GM18907 (cell line): ENCODE results near the gene RO60.
"Not testable (repeated sequence)": the region's sequence is repeated elsewhere in the genome, so short reads cannot be mapped to it uniquely, and the experiment has no call there.

ENCODE experiments used
- ATAC-seq: cut with Tn5 transposase; IDR thresholded peaks from one replicate; pipeline ENCODE4 v1.9.1; 2021; ENCODE audit warnings: mild to moderate bottlenecking, moderate library complexity; ENCODE audit not compliant: unreplicated experiment

Gene RO60

GRCh38 chr1:193059282-193060114, at the start of gene RO60, which contains the start of gene UCHL5:
TSS of gene RO60 (plus strand) at chr1:193059612. CDS start at chr1:193069055, 9,443 bp downstream.
TSS of gene UCHL5 (minus strand) at chr1:193059360. CDS start at chr1:193059260, 100 bp downstream.
- ATAC-seq: peak; percentile 97

DNA sequence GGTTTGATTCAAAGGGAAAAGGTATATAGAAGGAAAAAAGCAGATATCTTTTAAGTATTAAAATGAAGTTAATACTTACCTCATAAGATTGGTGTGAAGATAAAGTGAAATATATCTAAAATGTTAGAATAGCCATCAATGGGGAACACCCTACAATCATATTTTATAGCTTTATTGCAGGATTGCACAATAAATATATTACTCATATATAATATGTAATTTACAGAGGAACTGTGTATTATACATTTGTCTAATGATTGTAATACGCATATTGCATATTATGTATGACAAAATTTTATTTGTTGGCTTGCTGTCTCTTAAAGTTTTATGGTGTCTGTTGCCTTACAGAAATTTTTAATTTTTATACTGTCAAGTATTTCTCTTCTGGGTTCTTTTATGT, 48.0 kb upstream of the RO60 start:
- ATAC-seq: no peak

DNA sequence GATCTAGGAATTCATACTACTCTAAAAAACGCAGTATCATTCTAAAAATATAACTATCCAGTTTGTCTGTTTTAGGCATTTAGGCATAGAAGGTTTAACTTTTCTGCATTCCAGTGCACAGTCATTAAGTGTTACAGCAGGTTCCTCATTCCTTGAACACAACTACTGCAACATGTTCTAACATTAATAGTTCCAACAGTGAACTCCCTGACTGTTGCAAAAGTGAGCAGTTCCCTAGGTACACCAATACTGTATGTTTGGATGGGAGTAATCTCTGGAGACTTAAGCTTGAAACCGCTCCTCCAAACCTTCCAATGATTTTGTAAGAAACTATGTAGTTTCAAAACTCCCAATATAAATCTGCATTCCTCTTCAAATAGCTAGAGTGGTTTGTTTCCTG, 46.4 kb upstream of the RO60 start:
- no peak for ATAC-seq

- ATAC-seq: no peak
Observed at GRCh38 chr1:193013707-193014106, 45.7 kb upstream of the RO60 start.

GRCh38 chr1:193014400-193014799, 45.0 kb upstream of the RO60 start:
- no peak for ATAC-seq

DNA sequence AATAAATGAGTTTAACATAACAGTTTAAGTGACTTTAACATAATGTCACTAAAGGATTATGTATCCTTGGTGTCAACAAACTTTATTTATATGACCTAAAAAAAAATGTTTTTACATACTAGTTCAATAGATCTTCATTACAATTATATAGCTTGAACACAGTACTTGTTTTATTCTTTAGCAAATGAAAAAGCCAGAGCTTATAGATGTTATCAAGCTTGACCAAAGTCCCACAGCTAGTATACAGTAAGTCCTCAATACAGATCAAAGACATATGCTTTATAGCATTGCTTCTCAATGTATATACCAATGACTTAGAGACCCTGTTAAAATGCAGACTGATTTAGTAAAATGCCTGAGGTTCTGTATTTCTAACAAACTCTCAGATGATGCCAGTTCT, 42.6 kb upstream of the RO60 start:
- ATAC-seq: no peak

GRCh38 chr1:193019442-193020026, 39.9 kb upstream of the RO60 start:
- ATAC-seq: peak; percentile 79

- no peak for ATAC-seq
Observed at GRCh38 chr1:193025218-193025617, 34.2 kb upstream of the RO60 start.

- ATAC-seq: no peak
Observed at GRCh38 chr1:193030280-193030679, 29.1 kb upstream of the RO60 start.

- peak; percentile 61 for ATAC-seq
Observed at GRCh38 chr1:193031431-193031830, 28.0 kb upstream of the RO60 start.

- not testable (repeated sequence) for ATAC-seq
Observed at GRCh38 chr1:193032643-193033427, 26.6 kb upstream of the RO60 start.

DNA sequence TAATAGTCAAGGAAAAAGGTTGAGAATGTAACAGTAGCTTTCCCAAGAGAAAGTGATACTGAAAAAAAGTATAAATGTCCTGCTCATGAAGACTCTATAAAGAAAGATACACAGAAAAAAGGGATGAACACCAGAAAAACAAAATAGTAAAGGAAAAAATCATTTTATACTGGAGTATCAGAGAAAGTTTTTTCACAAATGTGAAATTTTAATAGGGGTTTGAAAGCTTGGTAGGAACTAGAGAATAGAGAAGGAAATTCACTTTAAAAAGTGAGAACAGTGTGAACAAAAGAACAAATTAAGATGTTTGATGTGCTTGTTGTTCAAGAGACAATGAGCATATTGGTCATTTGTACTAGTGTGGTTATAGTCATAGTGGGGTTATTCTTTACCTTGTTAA, 25.8 kb upstream of the RO60 start:
- ATAC-seq: no peak

DNA sequence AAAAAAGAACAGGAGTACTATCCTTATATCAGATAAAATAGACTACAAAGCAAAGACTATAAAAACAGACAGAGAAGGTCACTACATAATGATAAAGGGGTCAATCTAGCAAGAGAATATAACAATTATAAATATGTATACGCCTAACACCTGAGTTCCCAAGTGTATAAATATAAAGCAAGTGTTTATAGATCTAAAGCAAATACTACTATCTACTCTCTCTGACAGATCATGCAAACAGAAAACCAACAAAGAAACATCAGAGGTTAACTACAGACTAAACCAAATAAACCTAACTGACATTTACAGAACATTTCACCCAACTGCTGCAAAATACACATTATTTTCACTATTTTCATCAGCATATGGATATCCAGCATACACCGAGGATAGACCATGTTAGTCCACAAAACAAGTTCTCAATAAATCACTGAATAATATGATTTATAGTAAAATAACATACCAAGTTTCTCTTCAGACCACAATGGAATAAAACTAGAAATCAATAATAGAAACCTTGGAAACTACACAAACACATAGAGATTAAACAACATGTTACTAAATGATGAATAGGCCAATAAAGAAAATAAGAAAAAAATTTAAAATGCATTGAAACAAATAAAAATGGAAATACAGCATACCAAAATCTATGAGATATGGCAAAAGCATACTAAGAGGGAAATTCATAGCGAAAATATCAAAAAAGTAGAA, 22.9 kb upstream of the RO60 start:
- no peak for ATAC-seq

DNA sequence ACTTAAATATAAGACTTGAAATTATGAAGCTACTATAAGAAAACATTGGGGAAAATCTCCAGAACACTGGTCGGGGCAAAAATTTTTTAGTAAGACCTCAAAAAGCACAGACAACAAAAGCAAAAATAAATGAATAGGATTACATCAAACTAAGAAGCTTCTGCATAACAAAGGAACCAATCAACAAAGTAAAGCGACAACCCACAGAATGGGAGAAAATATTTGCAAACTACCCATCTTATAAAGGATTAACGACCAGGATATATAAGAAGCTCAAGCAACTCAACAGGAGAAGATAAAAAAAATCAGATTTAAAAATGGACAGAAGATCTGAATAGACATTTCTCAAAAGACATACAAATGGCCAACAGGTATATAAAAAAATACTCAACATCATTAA, 19.4 kb upstream of the RO60 start:
- ATAC-seq: no peak

GRCh38 chr1:193042766-193043691, 16.4 kb upstream of the RO60 start:
- ATAC-seq: no peak

- not testable (repeated sequence) for ATAC-seq
Observed at GRCh38 chr1:193048913-193049312, 10.5 kb upstream of the RO60 start.

- ATAC-seq: no peak
Observed at GRCh38 chr1:193054169-193054675, 5.2 kb upstream of the RO60 start.

- ATAC-seq: peak; percentile 41
Observed at GRCh38 chr1:193058529-193059281, 707 bp upstream of the RO60 start.

- ATAC-seq: no peak
Observed at GRCh38 chr1:193060115-193060403, 647 bp downstream of the RO60 start.
